ENCODE data around the gene TTBK2. TPM values are rescaled to one million over a fixed set of nuclear protein-coding genes. Genes with fewer than 3 reads are reported as not detected.
A peak's percentile ranks its signal among the peaks of the same experiment; 100 is the strongest.

TTBK2 gene
- total RNA-seq, 2 donors from 2014 or later = 17.9 to 24.8 TPM

DNA sequence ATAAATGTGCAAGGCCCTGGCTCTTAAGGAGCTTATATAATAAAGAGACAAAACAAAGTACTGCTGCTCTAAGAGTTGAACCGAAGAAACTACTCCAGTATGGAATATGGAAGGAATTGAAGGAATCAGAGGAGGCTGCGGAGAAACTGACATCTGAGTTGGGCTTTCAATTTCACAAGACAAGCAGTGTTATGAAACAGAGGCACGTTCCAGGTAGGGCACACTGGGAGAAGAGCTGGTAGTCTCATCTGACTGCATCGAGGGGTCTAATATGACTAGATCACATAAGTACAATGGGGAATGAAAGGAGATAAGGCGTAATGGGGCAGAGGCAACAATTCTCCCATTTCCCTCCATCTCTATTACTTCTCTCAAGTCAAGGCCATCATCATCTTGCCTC lies 115.3 kb downstream of the TTBK2 start:
- no peak for DNase-seq
- H3K9me3 ChIP-seq (ENCODE audit: control insufficient read depth, low read length) = no peaks in the 10 kb centered on the region
- TF ChIP-seq, protein P1, sequence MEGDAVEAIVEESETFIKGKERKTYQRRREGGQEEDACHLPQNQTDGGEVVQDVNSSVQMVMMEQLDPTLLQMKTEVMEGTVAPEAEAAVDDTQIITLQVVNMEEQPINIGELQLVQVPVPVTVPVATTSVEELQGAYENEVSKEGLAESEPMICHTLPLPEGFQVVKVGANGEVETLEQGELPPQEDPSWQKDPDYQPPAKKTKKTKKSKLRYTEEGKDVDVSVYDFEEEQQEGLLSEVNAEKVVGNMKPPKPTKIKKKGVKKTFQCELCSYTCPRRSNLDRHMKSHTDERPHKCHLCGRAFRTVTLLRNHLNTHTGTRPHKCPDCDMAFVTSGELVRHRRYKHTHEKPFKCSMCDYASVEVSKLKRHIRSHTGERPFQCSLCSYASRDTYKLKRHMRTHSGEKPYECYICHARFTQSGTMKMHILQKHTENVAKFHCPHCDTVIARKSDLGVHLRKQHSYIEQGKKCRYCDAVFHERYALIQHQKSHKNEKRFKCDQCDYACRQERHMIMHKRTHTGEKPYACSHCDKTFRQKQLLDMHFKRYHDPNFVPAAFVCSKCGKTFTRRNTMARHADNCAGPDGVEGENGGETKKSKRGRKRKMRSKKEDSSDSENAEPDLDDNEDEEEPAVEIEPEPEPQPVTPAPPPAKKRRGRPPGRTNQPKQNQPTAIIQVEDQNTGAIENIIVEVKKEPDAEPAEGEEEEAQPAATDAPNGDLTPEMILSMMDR (conservative IDR thresholded peaks at IDR 0.05) = no peak
- Mint-ChIP-seq H3K27ac (peak overlapping the region; percentile 49), H3K36me3 (ENCODE audit: low read depth) (peaks cover 17% of the 10 kb centered on the region), H3K4me3 (no peak overlapping the region), H3K27me3 (ENCODE audit: insufficient read depth) (no peaks in the 10 kb centered on the region), H3K9me3 (no peaks in the 10 kb centered on the region), H3K4me1 (no peaks in the 10 kb centered on the region)
- no peaks in the 10 kb centered on the region for H3K36me3 ChIP-seq (ENCODE audit: control insufficient read depth, insufficient read depth, low read length)
- no peak overlapping the region for H3K27ac ChIP-seq (ENCODE audit: low read depth, low read length)
- no peak overlapping the region for H3K9ac ChIP-seq (ENCODE audit: extremely low read depth, low read length, poor library complexity, severe bottlenecking)
- H3K27me3 ChIP-seq (ENCODE audit: control insufficient read depth, insufficient read depth, low read length, poor library complexity, severe bottlenecking) = no peaks in the 10 kb centered on the region
- H3K4me3 ChIP-seq (ENCODE audit: low read length) = no peak overlapping the region
- WGBS, 2 experiments (ENCODE audit: insufficient coverage in 1 of 2, insufficient read length in 1 of 2) = 94 to 96% methylated on average over 5 of the region's 5 CpGs
- H3K4me1 ChIP-seq (ENCODE audit: control insufficient read depth, insufficient read depth, low read length) = no peaks in the 10 kb centered on the region

DNA sequence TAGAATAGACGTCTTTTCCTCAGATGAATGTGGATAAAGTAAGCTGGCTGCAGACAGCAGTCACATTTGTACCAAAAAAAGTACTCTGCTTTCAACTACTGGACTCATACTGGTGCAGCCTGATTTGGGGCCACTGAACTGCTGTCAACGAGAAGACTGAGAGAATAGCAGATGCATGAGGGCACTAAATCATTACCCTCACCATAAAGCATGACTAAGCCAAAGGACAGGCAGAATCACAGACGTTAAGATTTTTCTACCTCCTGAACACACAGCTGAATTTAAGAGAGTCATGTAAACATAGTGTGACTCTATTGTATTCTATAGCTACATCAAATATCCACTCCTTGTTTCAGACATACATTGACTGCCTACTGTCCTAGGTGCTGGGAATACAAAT lies 115.8 kb downstream of the TTBK2 start:
- H3K9me3 ChIP-seq (ENCODE audit: control insufficient read depth, low read length) = no peaks in the 10 kb centered on the region

DNA sequence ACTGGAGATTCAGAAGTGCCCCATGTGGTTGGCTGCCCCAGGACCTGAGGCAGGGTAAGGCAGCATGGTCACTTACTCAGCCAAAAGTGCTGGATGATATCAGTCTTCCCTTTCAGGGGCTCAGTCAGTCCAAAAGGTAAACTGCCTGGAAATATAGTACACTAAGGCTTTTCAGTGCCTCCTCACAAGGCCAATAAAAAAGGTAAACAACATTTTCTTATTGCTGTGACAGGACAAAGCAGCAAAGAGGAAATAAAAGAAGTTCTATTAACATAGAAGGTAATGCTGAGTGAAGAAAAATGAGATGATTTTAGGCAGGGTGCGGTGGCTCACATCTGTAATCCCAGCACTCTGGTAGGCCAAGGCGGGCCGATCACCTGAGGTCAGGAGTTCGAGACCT lies 117.1 kb downstream of the TTBK2 start:
- Histone ChIP-seq H3K4me1 (ENCODE audit: control insufficient read depth, insufficient read depth, low read length) (no peaks in the 10 kb centered on the region), H3K36me3 (ENCODE audit: control insufficient read depth, insufficient read depth, low read length) (no peaks in the 10 kb centered on the region), H3K27me3 (ENCODE audit: control insufficient read depth, insufficient read depth, low read length, poor library complexity, severe bottlenecking) (no peaks in the 10 kb centered on the region), H3K9me3 (ENCODE audit: control insufficient read depth, low read length) (no peaks in the 10 kb centered on the region), H3K27ac (ENCODE audit: low read depth, low read length) (no peak overlapping the region), H3K4me3 (ENCODE audit: low read length) (no peak overlapping the region), H3K9ac (ENCODE audit: extremely low read depth, low read length, poor library complexity, severe bottlenecking) (no peak overlapping the region)
- WGBS, 2 experiments (ENCODE audit: insufficient coverage in 1 of 2, insufficient read length in 1 of 2) = 91 to 93% methylated on average over 4 of the region's 4 CpGs
- H3K27ac Mint-ChIP-seq = no peak overlapping the region
- TF ChIP-seq, protein P1 (conservative IDR thresholded peaks at IDR 0.05) = no peak
- H3K9me3 Mint-ChIP-seq = no peaks in the 10 kb centered on the region
- no peak for DNase-seq
- H3K4me1 Mint-ChIP-seq = no peaks in the 10 kb centered on the region
- H3K4me3 Mint-ChIP-seq = no peak overlapping the region
- no peaks in the 10 kb centered on the region for H3K27me3 Mint-ChIP-seq (ENCODE audit: insufficient read depth)
- H3K36me3 Mint-ChIP-seq (ENCODE audit: low read depth) = peaks cover 19% of the 10 kb centered on the region

More for the DNA sequence above, 115.8 kb downstream of the TTBK2 start:
- TF ChIP-seq, protein P1 (conservative IDR thresholded peaks at IDR 0.05) = no peak
- H3K4me1 Mint-ChIP-seq = no peaks in the 10 kb centered on the region
- Histone ChIP-seq H3K4me3 (ENCODE audit: low read length) (no peak overlapping the region), H3K27me3 (ENCODE audit: control insufficient read depth, insufficient read depth, low read length, poor library complexity, severe bottlenecking) (no peaks in the 10 kb centered on the region), H3K9ac (ENCODE audit: extremely low read depth, low read length, poor library complexity, severe bottlenecking) (no peak overlapping the region), H3K4me1 (ENCODE audit: control insufficient read depth, insufficient read depth, low read length) (no peaks in the 10 kb centered on the region), H3K36me3 (ENCODE audit: control insufficient read depth, insufficient read depth, low read length) (no peaks in the 10 kb centered on the region), H3K27ac (ENCODE audit: low read depth, low read length) (no peak overlapping the region)
- 79% methylated on average over 2 of the region's 3 CpGs; no CpG with 5 or more reads in 1 of the 2 experiments for WGBS, 2 experiments (ENCODE audit: insufficient coverage in 1 of 2, insufficient read length in 1 of 2)
- no peak overlapping the region for H3K4me3 Mint-ChIP-seq
- H3K36me3 Mint-ChIP-seq (ENCODE audit: low read depth) = peaks cover 17% of the 10 kb centered on the region
- no peak overlapping the region for H3K27ac Mint-ChIP-seq
- H3K9me3 Mint-ChIP-seq = no peaks in the 10 kb centered on the region
- DNase-seq = no peak
- H3K27me3 Mint-ChIP-seq (ENCODE audit: insufficient read depth) = no peaks in the 10 kb centered on the region
